Fibroblast of the aortic adventitia (primary cell): ENCODE results near the gene SLAIN2. TPM values are rescaled to one million over a fixed set of nuclear protein-coding genes. Genes with fewer than 3 reads are reported as not detected.
"Not testable (repeated sequence)": the region's sequence is repeated elsewhere in the genome, so short reads cannot be mapped to it uniquely, and the experiment has no call there.

Source experiments
- DNase-seq: peaks from one replicate; pipeline ENCODE4 v3.0.0-alpha.2; 2010; ENCODE audit warnings: low read depth
- H3K4me3 ChIP-seq: 2 replicates; pipeline ENCODE4 v1.5.1; 2011; ENCODE audit warnings: low read depth, mild to moderate bottlenecking, control low read depth, low read length, moderate library complexity
- total RNA-seq: library from RNA; depleted of rRNA; stranded (reverse); fragments of >200 nt; gene quantifications from 2 replicates; pipeline ENCODE4 v1.2.3, GENCODE V29; 2012; ENCODE audit warnings: low replicate concordance
- TF ChIP-seq, protein P1 (sequence below): IDR thresholded peaks from 2 replicates; pipeline ENCODE4 v1.5.1; 2011; ENCODE audit warnings: mild to moderate bottlenecking, low read length, control low read depth, inconsistent platforms; ENCODE audit not compliant: insufficient read depth

SLAIN2 gene
- 9.6 and 93.5 TPM in 2 replicates for total RNA-seq

DNA sequence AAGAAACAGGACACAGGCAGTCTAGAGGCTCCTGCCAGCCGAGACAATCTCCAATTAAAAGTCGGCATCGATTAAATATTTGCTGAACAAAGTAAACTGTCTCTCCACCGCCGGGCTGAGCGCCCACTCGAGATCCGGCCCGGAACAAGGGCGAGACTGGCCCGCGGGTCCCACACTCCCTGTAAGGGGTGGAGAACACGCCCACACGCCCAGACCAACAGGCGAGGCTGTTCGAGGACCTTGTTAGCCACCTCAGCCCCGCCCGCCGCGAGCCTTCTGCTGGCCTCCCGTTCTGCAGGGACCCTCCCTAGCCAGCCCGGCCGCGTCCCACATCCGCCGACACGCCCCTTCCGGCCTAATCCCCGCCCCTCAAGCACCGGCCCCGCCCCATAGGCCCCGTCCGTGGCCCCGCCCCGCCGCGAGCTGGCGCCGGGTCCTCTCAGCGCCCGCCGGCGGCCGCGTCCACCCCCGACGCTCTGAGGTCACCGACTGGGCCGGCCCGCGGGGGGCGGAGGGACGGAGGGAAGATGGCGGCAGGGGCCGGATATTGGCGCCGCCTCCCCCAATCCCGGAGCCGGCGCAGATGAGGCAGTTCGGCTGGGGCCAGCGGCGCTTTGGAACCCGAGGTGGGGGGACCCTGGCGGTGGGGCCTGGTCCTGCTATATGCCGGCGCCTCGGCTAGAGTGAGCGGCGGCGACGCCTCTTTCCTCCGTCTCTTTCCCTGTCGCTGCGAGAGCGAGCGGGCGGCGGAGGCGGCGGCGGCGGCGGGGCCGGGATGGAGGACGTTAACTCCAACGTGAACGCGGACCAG is at the start of gene SLAIN2:
Gene SLAIN2 (plus strand): TSS at position 565 of the 811 bp plus-strand sequence. CDS start 211 bp downstream, at position 776.
- H3K4me3 ChIP-seq = peak within 1 kb of the TSS; percentile 80
- peak; percentile 97 for DNase-seq
- TF ChIP-seq, protein P1, sequence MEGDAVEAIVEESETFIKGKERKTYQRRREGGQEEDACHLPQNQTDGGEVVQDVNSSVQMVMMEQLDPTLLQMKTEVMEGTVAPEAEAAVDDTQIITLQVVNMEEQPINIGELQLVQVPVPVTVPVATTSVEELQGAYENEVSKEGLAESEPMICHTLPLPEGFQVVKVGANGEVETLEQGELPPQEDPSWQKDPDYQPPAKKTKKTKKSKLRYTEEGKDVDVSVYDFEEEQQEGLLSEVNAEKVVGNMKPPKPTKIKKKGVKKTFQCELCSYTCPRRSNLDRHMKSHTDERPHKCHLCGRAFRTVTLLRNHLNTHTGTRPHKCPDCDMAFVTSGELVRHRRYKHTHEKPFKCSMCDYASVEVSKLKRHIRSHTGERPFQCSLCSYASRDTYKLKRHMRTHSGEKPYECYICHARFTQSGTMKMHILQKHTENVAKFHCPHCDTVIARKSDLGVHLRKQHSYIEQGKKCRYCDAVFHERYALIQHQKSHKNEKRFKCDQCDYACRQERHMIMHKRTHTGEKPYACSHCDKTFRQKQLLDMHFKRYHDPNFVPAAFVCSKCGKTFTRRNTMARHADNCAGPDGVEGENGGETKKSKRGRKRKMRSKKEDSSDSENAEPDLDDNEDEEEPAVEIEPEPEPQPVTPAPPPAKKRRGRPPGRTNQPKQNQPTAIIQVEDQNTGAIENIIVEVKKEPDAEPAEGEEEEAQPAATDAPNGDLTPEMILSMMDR = peak; percentile 55

DNA sequence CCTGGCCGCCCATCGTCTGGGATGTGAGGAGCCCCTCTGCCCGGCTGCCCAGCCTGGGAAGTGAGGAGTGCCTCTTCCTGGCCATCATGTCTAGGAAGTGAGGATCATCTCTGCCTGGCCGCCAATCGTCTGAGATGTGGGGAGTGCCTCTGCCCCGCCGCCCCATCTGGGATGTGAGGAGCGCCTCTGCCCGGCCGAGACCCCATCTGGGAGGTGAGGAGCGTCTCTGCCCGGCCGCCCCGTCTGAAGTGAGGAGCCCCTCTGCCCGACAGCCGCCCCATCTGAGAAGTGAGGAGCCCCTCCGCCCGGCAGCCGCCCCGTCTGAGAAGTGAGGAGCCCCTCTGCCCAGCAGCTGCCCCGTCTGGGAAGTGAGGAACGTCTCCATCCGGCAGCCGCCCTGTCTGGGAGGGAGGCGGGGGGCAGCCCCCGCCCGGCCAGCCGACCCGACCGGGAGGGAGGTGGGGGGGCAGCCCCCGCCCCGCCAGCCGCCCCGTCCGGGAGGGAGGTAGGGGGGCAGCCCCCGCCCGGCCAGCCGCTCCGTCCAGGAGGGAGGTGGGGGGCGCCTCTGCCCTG is 49.0 kb upstream of the SLAIN2 start:
- H3K4me3 ChIP-seq, DNase-seq: not testable (repeated sequence)

DNA sequence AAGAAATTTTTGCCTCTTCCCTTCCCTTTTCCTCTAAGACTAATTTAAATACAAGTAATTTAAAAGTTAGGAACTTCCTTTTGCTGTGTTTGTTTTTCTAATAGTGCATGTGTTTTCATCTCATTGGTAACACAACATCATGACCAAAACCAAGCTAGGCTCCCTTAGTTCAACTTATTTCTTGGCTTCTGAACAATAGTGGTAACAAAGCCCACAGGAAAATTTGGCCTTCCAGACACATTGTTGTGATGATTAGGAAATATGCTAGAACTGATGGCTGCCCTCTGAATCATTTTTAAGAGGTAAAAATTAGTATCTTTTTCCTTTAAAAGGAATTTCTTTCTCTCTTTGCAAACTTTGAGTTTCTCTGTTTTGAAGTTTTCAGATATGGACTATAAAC is 46.2 kb upstream of the SLAIN2 start:
- peak; percentile 61 for DNase-seq
- TF ChIP-seq, protein P1 = no peak

DNA sequence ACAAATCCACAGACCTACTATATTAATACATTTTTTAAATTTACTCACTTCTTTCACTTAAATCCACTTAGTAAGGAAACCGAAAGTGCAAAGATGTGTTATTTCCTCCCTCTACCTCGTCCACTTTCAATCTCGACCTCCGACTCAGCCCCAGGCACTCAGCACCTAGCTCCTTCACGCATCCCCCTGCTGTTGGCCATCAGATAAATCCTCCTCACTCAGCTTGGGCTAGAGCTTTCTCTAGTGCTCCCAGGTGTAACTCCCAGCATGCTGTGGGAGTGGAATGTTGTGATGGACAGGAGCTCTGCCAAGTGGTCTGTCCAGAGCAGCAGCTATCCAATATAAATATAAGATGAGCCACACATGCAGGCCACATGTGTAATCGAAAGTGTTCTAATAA is 45.0 kb upstream of the SLAIN2 start:
- H3K4me3 ChIP-seq = no peak overlapping the region
- TF ChIP-seq, protein P1 = no peak
- DNase-seq = no peak

More for the DNA sequence above, 46.2 kb upstream of the SLAIN2 start:
- H3K4me3 ChIP-seq = no peak overlapping the region

DNA sequence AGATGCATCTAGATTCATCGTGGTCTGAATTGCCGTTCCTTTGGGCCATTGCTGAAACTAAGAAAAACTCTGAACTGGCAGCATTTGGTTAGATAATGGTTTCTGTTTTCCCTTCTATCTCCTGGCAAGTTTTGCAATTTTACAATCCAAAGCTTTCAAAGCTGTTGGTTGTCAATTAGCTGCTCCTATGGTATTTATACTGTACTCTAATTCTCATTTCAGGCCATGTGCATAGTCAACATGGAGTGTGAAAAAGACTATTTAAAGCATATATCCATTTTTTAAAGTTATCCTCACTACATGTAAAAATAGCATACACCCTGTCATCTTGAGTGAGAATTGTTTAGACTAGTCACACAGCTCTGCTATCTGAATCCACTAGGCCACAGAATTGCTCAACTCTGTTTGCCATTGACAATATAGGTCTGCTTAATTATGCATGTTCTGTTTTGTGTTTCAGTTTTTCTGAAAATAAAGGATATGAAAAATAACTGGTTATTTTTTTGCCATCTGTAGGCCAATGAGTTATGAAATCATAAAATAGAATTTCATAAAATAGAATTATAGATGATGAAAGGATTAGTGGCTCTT is 44.0 kb upstream of the SLAIN2 start:
- TF ChIP-seq, protein P1 = no peak
- H3K4me3 ChIP-seq = no peak overlapping the region
- DNase-seq = no peak

DNA sequence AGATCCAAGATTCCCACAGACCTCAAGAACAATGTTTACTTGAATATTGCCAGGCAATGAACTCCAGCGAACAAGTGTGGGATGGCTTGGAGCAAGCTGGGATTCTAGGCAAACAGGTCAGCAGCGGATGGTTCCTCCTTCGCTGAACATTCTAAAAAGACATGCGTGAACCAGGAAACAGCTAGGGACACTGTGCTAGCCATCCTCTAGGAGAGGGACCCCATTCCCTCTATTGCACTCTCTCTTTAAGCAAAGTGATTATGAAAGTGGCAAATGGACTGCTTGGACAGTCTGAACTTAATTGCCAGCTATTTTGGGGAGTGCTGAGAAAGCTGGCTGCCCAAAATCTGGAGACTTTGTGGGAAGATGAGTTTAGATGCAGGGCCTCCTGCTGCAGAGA is 41.8 kb upstream of the SLAIN2 start:
- no peak for DNase-seq
- TF ChIP-seq, protein P1 = no peak
- H3K4me3 ChIP-seq = no peak overlapping the region

DNA sequence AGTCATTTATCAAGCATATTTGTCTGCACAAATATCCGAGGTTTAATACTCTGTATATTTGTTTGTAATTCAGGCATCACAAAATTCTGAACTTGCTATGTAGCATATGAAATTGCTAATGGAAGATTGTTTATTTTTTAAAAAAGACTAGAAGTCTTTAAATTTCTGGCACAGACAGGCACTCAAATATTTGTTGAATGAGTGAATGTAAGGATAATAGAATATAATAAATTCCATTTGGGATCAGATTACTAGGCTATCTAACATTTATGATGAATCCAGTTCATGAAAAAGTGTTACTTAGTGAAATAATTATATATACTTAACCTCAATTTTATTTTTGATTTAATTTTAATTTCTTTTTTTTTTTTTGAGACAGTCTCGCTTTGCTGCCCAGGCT is 41.3 kb upstream of the SLAIN2 start:
- peak; percentile 65 for DNase-seq
- TF ChIP-seq, protein P1 = no peak
- H3K4me3 ChIP-seq = no peak overlapping the region
